SW 1271 (cell line): ENCODE results near the gene CLDN15.
"Not testable (repeated sequence)": the region's sequence is repeated elsewhere in the genome, so short reads cannot be mapped to it uniquely, and the experiment has no call there.

Source experiments
- DNase-seq, 2 experiments: peaks; one replicate each; lab custom pipeline; 2025; lab: John Stamatoyannopoulos, UW

CLDN15 gene

GRCh38 chr7:101237206-101238067 is at the start of gene CLDN15:
Gene CLDN15 (minus strand): TSS chr7:101237802. CDS start chr7:101237581, 221 bp downstream.
- no peak for DNase-seq

GRCh38 chr7:101287032-101287431 is 49.4 kb upstream of the CLDN15 start:
- no peak for DNase-seq

- DNase-seq = not testable (repeated sequence)
These were observed 48.3 kb upstream of the CLDN15 start for GRCh38 chr7:101285880-101286279.

GRCh38 chr7:101285171-101285570 is 47.6 kb upstream of the CLDN15 start:
- no peak for DNase-seq

- not testable (repeated sequence) for DNase-seq
These were observed 43.3 kb upstream of the CLDN15 start for GRCh38 chr7:101280912-101281311.

- no peak for DNase-seq
These were observed 41.1 kb upstream of the CLDN15 start for GRCh38 chr7:101278461-101279292.

- DNase-seq = no peak
These were observed 39.6 kb upstream of the CLDN15 start for GRCh38 chr7:101277155-101277554.

- no peak for DNase-seq
These were observed 35.6 kb upstream of the CLDN15 start for GRCh38 chr7:101273206-101273605.

- no peak for DNase-seq
These were observed 33.4 kb upstream of the CLDN15 start for GRCh38 chr7:101271021-101271420.

GRCh38 chr7:101269664-101270063 is 32.1 kb upstream of the CLDN15 start:
- no peak for DNase-seq

GRCh38 chr7:101265622-101266516 is 28.3 kb upstream of the CLDN15 start:
- no peak for DNase-seq

GRCh38 chr7:101264102-101264706 is 26.6 kb upstream of the CLDN15 start:
- DNase-seq = not testable (repeated sequence)

- DNase-seq = no peak
These were observed 20.7 kb upstream of the CLDN15 start for GRCh38 chr7:101258243-101258731.

GRCh38 chr7:101255796-101256195 is 18.2 kb upstream of the CLDN15 start:
- DNase-seq = no peak

- not testable (repeated sequence) for DNase-seq
These were observed 15.6 kb upstream of the CLDN15 start for GRCh38 chr7:101253199-101253598.

- peak; percentile 91 to 96 for DNase-seq
These were observed 14.5 kb upstream of the CLDN15 start for GRCh38 chr7:101251871-101252659.

- no peak for DNase-seq
These were observed 12.7 kb upstream of the CLDN15 start for GRCh38 chr7:101250324-101250723.

GRCh38 chr7:101248276-101248675 is 10.7 kb upstream of the CLDN15 start:
- DNase-seq = no peak

GRCh38 chr7:101245147-101245668 is 7.6 kb upstream of the CLDN15 start:
- no peak for DNase-seq
